Breast epithelium (tissue), 3 donors: ENCODE results near the gene SLC28A1.

Experiments
- POLR2A ChIP-seq: fragments of 450-650 bp; IDR thresholded peaks from one replicate; pipeline ENCODE4 v1.6.1; 2016; ENCODE audit warnings: antibody characterized with exemption, mild to moderate bottlenecking, moderate library complexity
- TF ChIP-seq, protein P1 (sequence below), 3 donors: fragments of 450-650 bp; IDR thresholded peaks; one replicate each; pipeline ENCODE4 v1.5.1; 2016 to 2017; ENCODE audit warnings: antibody characterized with exemption in 3 of 3, mild to moderate bottlenecking in 3 of 3, moderate library complexity in 3 of 3

DNA sequence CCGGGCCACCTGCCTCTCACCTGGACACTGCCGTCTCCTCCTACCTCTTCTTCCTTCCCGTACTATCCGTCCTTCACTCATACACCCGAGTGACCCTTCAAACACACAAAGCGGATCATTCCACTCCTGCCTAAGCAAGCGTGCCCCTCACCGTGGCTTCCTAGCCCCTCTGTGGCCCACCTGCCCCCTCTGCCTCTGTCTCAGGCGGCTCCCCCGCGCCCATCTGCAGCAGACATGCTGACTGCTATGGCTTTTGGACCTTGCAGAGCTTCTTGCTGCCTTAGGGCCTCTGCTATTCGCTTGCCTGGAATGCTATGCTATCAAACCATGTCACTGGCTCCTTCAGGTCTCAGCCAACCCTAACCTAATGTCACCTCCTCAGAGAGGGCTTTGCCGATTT, 38.1 kb downstream of the SLC28A1 start:
- TF ChIP-seq, protein P1, sequence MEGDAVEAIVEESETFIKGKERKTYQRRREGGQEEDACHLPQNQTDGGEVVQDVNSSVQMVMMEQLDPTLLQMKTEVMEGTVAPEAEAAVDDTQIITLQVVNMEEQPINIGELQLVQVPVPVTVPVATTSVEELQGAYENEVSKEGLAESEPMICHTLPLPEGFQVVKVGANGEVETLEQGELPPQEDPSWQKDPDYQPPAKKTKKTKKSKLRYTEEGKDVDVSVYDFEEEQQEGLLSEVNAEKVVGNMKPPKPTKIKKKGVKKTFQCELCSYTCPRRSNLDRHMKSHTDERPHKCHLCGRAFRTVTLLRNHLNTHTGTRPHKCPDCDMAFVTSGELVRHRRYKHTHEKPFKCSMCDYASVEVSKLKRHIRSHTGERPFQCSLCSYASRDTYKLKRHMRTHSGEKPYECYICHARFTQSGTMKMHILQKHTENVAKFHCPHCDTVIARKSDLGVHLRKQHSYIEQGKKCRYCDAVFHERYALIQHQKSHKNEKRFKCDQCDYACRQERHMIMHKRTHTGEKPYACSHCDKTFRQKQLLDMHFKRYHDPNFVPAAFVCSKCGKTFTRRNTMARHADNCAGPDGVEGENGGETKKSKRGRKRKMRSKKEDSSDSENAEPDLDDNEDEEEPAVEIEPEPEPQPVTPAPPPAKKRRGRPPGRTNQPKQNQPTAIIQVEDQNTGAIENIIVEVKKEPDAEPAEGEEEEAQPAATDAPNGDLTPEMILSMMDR (IDR thresholded peaks at IDR 0.05): no peak
- TF ChIP-seq POLR2A: no peak
